GM19099 (cell line): Measurements from ENCODE around the gene SURF4.

Experiments used
- POLR2A ChIP-seq: IDR thresholded peaks from 3 replicates; pipeline ENCODE4 v1.6.1; 2011; ENCODE audit warnings: low read depth; ENCODE audit not compliant: insufficient read length; ENCODE audit errors: extremely low read depth

The SURF4 gene

GRCh38 chr9:133340916-133341315 is 34.9 kb downstream of the SURF4 start:
- TF ChIP-seq POLR2A: no peak

- TF ChIP-seq POLR2A: no peak
Observed at GRCh38 chr9:133340256-133340655, 35.6 kb downstream of the SURF4 start.

DNA sequence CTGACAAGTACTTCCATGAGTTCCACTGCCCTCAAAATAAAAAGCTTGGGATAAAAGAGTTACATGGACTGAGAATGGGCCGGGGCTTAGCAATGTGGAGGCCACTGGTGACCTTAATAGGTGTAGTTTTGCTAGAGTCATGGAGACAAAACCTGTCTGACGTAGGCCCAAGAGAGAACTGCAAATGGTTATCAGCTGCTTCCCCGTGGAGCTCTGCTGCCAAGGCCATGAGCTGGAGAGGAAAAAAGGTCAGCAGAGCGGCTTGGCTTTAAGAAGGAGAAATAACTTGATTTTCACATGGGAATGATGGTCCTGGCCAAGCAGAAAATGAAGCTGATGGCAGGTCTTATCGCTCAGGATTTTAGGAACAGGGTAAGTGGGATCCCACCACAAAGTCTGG is 36.2 kb downstream of the SURF4 start:
- no peak for TF ChIP-seq POLR2A

- peak; percentile 78 for TF ChIP-seq POLR2A
Observed at GRCh38 chr9:133335924-133336811, 39.7 kb downstream of the SURF4 start, which contains the start of gene SURF6. TSS of gene SURF6 (minus strand) at chr9:133336188. CDS start at chr9:133336132, 56 bp downstream.

- TF ChIP-seq POLR2A: no peak
Observed at GRCh38 chr9:133334161-133334560, 41.7 kb downstream of the SURF4 start.

GRCh38 chr9:133333566-133333965 is 42.3 kb downstream of the SURF4 start:
- TF ChIP-seq POLR2A: no peak

GRCh38 chr9:133333011-133333410 is 42.8 kb downstream of the SURF4 start:
- no peak for TF ChIP-seq POLR2A

DNA sequence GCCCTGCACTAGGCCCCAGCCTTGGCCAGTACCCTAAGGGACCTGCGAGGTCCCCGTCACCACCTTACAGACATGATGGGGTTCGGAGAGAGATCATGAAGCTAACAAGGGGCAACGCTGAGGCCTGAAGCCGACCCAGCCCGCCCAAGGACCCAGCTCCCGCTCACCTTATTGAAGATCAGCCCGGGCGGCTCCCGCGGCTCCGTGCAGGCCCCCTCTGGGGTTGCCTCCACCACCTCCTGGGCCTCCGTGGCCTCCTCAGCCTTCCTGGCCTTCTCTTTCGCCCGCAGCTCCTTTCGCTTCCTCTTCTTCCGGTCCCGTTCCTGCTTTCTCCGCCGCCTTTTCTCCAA is 43.5 kb downstream of the SURF4 start:
- no peak for TF ChIP-seq POLR2A

DNA sequence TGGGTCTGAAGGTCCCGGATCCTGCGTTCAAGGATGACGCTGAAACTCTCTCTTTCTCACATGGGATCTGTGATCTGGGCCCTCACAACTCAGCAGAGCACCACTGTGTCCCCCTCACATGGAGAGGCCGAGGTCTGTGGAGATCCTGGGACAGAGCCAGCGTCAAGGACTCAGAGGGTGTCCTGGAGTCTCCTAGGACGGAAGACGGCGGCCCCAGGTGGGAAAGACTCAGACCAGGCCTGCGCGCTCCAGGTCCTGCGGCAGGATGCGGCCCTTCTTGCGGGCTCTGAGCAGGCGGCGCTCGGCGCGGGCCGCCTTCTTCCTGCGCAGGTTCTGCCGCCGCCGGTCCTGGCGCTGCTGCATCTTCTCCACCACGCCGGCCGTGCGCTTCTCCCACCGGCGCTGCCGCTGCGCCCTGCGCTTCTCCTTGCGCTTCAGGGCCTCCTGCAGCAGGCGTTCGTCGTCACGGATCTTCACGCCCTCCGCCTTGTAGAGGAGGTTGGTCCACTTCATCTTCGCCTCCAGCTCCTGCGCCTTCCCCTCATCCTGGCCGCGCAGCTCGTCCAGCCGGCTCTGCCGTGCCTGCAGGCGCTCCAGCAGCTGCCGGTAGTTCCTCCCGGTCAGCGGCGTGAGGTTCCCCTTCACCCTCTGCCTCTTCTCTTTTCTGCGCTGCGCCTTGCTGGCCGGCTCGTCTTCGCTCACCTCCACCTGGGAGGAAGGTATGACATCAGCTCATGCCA is 44.0 kb downstream of the SURF4 start:
- no peak for TF ChIP-seq POLR2A

DNA sequence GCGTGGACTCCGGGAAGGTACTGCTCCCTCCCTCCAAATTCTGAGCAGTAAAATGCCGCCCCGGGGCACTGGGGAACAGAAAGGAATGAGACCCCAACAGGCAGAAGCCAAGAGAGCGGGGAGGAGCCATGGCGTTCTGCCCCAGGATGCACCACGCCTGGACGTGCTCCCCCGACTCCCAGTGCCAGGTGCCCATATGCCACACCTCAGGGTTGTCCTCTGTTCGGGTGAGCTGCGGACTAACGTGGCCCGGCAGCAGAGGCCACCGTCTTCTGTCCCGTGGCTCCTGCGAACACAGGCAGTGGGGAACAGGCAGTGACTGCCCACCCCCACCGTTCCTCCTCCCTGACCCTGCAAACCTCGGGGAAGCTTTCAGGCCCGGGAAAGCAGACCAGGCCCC is 44.6 kb downstream of the SURF4 start:
- TF ChIP-seq POLR2A: no peak

- TF ChIP-seq POLR2A: no peak
Observed at GRCh38 chr9:133327834-133328484, 47.9 kb downstream of the SURF4 start.

- no peak for TF ChIP-seq POLR2A
Observed at GRCh38 chr9:133323991-133324703, 51.7 kb downstream of the SURF4 start.

DNA sequence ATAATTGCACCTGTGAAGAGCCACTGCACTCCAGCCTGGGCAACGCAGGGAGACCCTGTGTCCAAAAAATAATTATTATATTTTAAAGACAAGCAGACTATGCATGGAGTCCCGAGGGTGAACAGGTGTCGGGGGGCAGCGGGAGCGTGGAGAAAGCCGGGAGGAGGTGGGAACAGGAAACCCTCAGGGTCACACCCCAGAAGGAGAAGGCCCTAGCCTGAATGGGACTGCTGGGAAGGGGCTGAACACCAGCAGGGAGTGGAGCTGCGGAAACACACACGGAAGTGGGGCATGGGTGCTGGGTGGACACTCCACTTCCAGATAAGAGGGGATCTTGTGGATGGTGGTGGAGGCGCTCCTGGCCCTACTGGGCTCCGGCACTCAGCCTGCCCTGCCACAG is 52.6 kb downstream of the SURF4 start:
- TF ChIP-seq POLR2A: no peak

- no peak for TF ChIP-seq POLR2A
Observed at GRCh38 chr9:133322701-133323100, 53.2 kb downstream of the SURF4 start.

DNA sequence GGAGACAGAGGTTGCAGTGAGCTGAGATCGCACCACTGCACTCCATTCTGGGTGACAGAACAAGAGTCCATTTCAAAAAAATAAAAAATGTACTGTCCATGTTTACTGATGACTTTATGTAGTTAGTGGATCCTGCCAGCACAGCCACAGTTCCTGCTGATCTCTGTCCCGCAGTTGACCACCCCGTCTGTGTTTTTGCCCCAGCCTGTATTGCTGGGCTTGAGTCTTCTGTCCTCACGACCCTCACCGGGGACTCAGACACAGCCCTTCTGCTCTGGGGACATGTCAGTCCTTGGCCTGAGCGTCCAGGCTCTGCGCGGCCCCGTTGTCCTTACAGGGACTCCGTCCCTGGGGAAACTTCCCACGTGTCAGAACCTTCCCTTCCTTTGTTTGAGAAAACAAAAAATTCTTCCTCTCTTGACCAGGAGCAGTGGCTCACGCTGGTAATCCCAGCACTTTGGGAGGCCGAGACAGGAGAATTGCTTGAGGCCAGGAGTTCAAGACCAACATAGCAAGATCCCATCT is 54.4 kb downstream of the SURF4 start:
- no peak for TF ChIP-seq POLR2A
